GM23338 (cell line): Measurements from ENCODE around the gene KRT33B. TPM values are rescaled to one million over a fixed set of nuclear protein-coding genes. Genes with fewer than 3 reads are reported as not detected.

ENCODE experiments used
- ATAC-seq: fragments of 200-7000 bp; cut with Tn5 transposase; 3 replicates; pipeline ENCODE4 v1.9.1; 2020
- DNase-seq: peaks from one replicate; pipeline ENCODE4 v3.0.0-alpha.2; 2015; ENCODE audit warnings: low spot score
- H2AFZ ChIP-seq: fragments of 200-600 bp; sonication (generic); 2 replicates; pipeline ENCODE4 v1.8.0; 2016; ENCODE audit warnings: antibody characterized with exemption, mild to moderate bottlenecking, moderate library complexity
- H3F3A ChIP-seq: fragments of 200-600 bp; sonication (generic); replicated peaks from 2 replicates; pipeline ENCODE4 v1.8.0; 2017; ENCODE audit warnings: antibody characterized with exemption, mixed run types, low read depth
- H3K27ac ChIP-seq: fragments of 200-600 bp; sonication (generic); 2 replicates; pipeline ENCODE4 v1.6.1; 2016; ENCODE audit warnings: low read depth
- H3K27me3 ChIP-seq: fragments of 200-600 bp; sonication (generic); 2 replicates; pipeline ENCODE4 v1.8.0; 2016; ENCODE audit warnings: mild to moderate bottlenecking, mixed run types, moderate library complexity; ENCODE audit not compliant: insufficient read depth
- H3K36me3 ChIP-seq: fragments of 200-600 bp; sonication (generic); 2 replicates; pipeline ENCODE4 v1.8.0; 2016; ENCODE audit warnings: mild to moderate bottlenecking; ENCODE audit not compliant: insufficient read depth
- H3K4me1 ChIP-seq: fragments of 200-600 bp; sonication (generic); 2 replicates; pipeline ENCODE4 v1.8.0; 2016; ENCODE audit warnings: mild to moderate bottlenecking, moderate library complexity; ENCODE audit not compliant: insufficient read depth
- H3K4me2 ChIP-seq: fragments of 200-600 bp; sonication (generic); 2 replicates; pipeline ENCODE4 v1.7.1; 2017; ENCODE audit warnings: mixed run types
- H3K4me3 ChIP-seq: fragments of 200-600 bp; sonication (generic); 2 replicates; pipeline ENCODE4 v1.6.1; 2016; ENCODE audit warnings: mixed run types
- H3K79me2 ChIP-seq: fragments of 200-600 bp; sonication (generic); replicated peaks from 2 replicates; pipeline ENCODE4 v1.8.0; 2017; ENCODE audit warnings: mild to moderate bottlenecking; ENCODE audit not compliant: insufficient read depth
- H3K9me2 ChIP-seq: fragments of 200-600 bp; sonication (generic); 2 replicates; pipeline ENCODE4 v1.8.0; 2017; ENCODE audit not compliant: insufficient read depth
- H4K20me1 ChIP-seq: fragments of 200-600 bp; sonication (generic); replicated peaks from 2 replicates; pipeline ENCODE4 v1.8.0; 2017; ENCODE audit warnings: mild to moderate bottlenecking; ENCODE audit not compliant: insufficient read depth
- H3K27ac Mint-ChIP-seq: 2 replicates; pipeline ENCODE4 v1.8.0; 2020; ENCODE audit warnings: inconsistent platforms, mild to moderate bottlenecking, moderate library complexity, mixed read lengths
- H3K27me3 Mint-ChIP-seq: 3 replicates; pipeline ENCODE4 v1.8.0; 2022; ENCODE audit warnings: low read depth, mild to moderate bottlenecking, moderate library complexity, mixed read lengths, inconsistent platforms; ENCODE audit not compliant: insufficient read depth, poor library complexity
- H3K36me3 Mint-ChIP-seq: 3 replicates; pipeline ENCODE4 v1.8.0; 2021; ENCODE audit warnings: low read depth, mild to moderate bottlenecking, inconsistent platforms, moderate library complexity, mixed read lengths
- H3K4me1 Mint-ChIP-seq: 3 replicates; pipeline ENCODE4 v1.8.0; 2020; ENCODE audit warnings: mild to moderate bottlenecking, inconsistent platforms, mixed read lengths
- H3K4me3 Mint-ChIP-seq: 3 replicates; pipeline ENCODE4 v1.8.0; 2021; ENCODE audit warnings: moderate library complexity, mild to moderate bottlenecking, inconsistent platforms, mixed read lengths
- H3K9me3 Mint-ChIP-seq: 3 replicates; pipeline ENCODE4 v1.8.0; 2020; ENCODE audit warnings: moderate library complexity, mild to moderate bottlenecking, inconsistent platforms, mixed read lengths
- CREB1 ChIP-seq: fragments of 250-450 bp; sonication (Bioruptor Pico); IDR thresholded peaks from 2 replicates; pipeline ENCODE4 v1.5.0; 2020; ENCODE audit warnings: low read depth, mild to moderate bottlenecking, moderate library complexity
- CTCF ChIP-seq, 2 experiments: fragments of 200-600 bp in 1 of 2; sonication (generic) in 1 of 2; conservative IDR thresholded peaks; 2 replicates each; pipeline versions ENCODE4 v1.5.1 to v1.6.1; 2016 to 2017; ENCODE audit warnings: antibody characterized with exemption in 2 of 2, low read depth in 2 of 2, mild to moderate bottlenecking in 2 of 2, moderate library complexity in 1 of 2
- ETS1 ChIP-seq: IDR thresholded peaks from 2 replicates; pipeline ENCODE4 v1.6.1; 2016; ENCODE audit warnings: antibody characterized with exemption
- EZH2 ChIP-seq: fragments of 200-600 bp; sonication (generic); IDR thresholded peaks from one replicate; pipeline ENCODE4 v1.8.0; 2017; ENCODE audit warnings: antibody characterized with exemption, mild to moderate bottlenecking, low read depth; ENCODE audit not compliant: unreplicated experiment
- EZH2phosphoT487 ChIP-seq: fragments of 200-600 bp; sonication (generic); IDR thresholded peaks from one replicate; pipeline ENCODE4 v1.8.1; 2018; ENCODE audit warnings: antibody characterized with exemption; ENCODE audit not compliant: unreplicated experiment
- JUNB ChIP-seq: IDR thresholded peaks from one replicate; pipeline ENCODE4 v1.6.1; 2016; ENCODE audit warnings: antibody characterized with exemption; ENCODE audit not compliant: unreplicated experiment
- NANOG ChIP-seq: IDR thresholded peaks from 2 replicates; pipeline ENCODE4 v1.6.1; 2016; ENCODE audit warnings: antibody characterized with exemption, borderline replicate concordance
- POLR2AphosphoS5 ChIP-seq: IDR thresholded peaks from 2 replicates; pipeline ENCODE4 v1.6.1; 2016; ENCODE audit warnings: antibody characterized with exemption, low read depth
- REST ChIP-seq: IDR thresholded peaks from one replicate; pipeline ENCODE4 v1.6.1; 2018; ENCODE audit warnings: antibody characterized with exemption; ENCODE audit not compliant: unreplicated experiment
- STAT1 ChIP-seq: IDR thresholded peaks from one replicate; pipeline ENCODE4 v1.6.1; 2016; ENCODE audit warnings: antibody characterized with exemption; ENCODE audit not compliant: unreplicated experiment
- ZNF114 ChIP-seq: fragments of 250-450 bp; sonication (Bioruptor Pico); IDR thresholded peaks from 2 replicates; pipeline ENCODE4 v1.5.0; 2020; ENCODE audit warnings: mild to moderate bottlenecking, moderate library complexity
- ZNF331 ChIP-seq: fragments of 250-450 bp; sonication (Bioruptor Pico); IDR thresholded peaks from 2 replicates; pipeline ENCODE4 v1.5.0; 2020; ENCODE audit warnings: low read depth, mild to moderate bottlenecking, moderate library complexity
- ZNF462 ChIP-seq: fragments of 250-450 bp; sonication (Bioruptor Pico); IDR thresholded peaks from 2 replicates; pipeline ENCODE4 v1.5.0; 2020; ENCODE audit warnings: mild to moderate bottlenecking, moderate library complexity
- polyA plus RNA-seq: library from polyadenylated mRNA; unstranded; fragments of >200 nt; fragmentation: Nextera tagmentation; extraction: Ambion mirVana; gene quantifications from 2 replicates; pipeline ENCODE4 v1.2.1, GENCODE V29; 2016
- total RNA-seq: library from RNA; depleted of rRNA; stranded (reverse); fragments of >200 nt; shearing (Covaris generic); gene quantifications from 2 replicates; pipeline ENCODE4 v1.2.3, GENCODE V29; 2014

The KRT33B gene
- total and polyA plus RNA-seq, 2 experiments from 2014 or later = not detected

- ATAC-seq = no peak
- no peaks in the 10 kb centered on the region for H3K79me2 ChIP-seq
- no peaks in the 10 kb centered on the region for H3K27me3 ChIP-seq
- no peak for DNase-seq
- H3K4me3 ChIP-seq = no peak overlapping the region
- no peak overlapping the region for H3K4me2 ChIP-seq
- Mint-ChIP-seq H3K36me3 (peaks cover 6% of the 10 kb centered on the region; the same call in 1 of the 3 replicates), H3K27me3 (peaks cover 6% of the 10 kb centered on the region), H3K9me3 (peaks cover 11% of the 10 kb centered on the region; the same call in 2 of the 3 replicates), H3K27ac (no peak overlapping the region), H3K4me3 (no peak overlapping the region), H3K4me1 (no peaks in the 10 kb centered on the region; the same call in 2 of the 3 replicates)
- 0 out of 2 replicates have a peak overlapping the region, but pooled peaks have one; percentile 43 for H2AFZ ChIP-seq
- H3K27ac ChIP-seq = no peak overlapping the region
- TF ChIP-seq ZNF114 (CRISPR knock-in tag) = no peak
- no peak for TF ChIP-seq NANOG
- TF ChIP-seq REST = no peak
- no peak for TF ChIP-seq CREB1 (CRISPR knock-in tag)
- no peak for TF ChIP-seq POLR2AphosphoS5
- no peak for TF ChIP-seq EZH2phosphoT487
- TF ChIP-seq STAT1 = no peak
- TF ChIP-seq CTCF (conservative IDR thresholded peaks at IDR 0.05; ENCODE audit: low read depth in 2 of 2) = no peak
- TF ChIP-seq ZNF462 = no peak
- TF ChIP-seq JUNB = no peak
- no peak for TF ChIP-seq EZH2
- TF ChIP-seq ETS1 = no peak
- no peak for TF ChIP-seq ZNF331 (CRISPR knock-in tag)
- H4K20me1 ChIP-seq = no peaks in the 10 kb centered on the region
- no peaks in the 10 kb centered on the region for H3K36me3 ChIP-seq
- H3K4me1 ChIP-seq = no peaks in the 10 kb centered on the region
- H3K9me2 ChIP-seq = no peaks in the 10 kb centered on the region
- no peaks in the 10 kb centered on the region for H3F3A ChIP-seq
These were observed 53.7 kb downstream of the KRT33B start for GRCh38 chr17:41315814-41316445.
